CD4-positive, CD25-positive, alpha-beta regulatory T cell (primary cell): Measurements from ENCODE around the gene HADHB. TPM values are rescaled to one million over a fixed set of nuclear protein-coding genes. Genes with fewer than 3 reads are reported as not detected.
"Not testable (repeated sequence)": the region's sequence is repeated elsewhere in the genome, so short reads cannot be mapped to it uniquely, and the experiment has no call there.

ENCODE experiments used
- ATAC-seq, 2 donors: fragments of 150-1000 bp; cut with Tn5 transposase; one replicate each; pipeline ENCODE4 v1.10.0; 2021; ENCODE audit warnings: low read depth in 2 of 2, moderate number of reproducible peaks in 2 of 2, moderate library complexity in 1 of 2
- DNase-seq, 3 donors: peaks; one replicate each; pipeline versions ENCODE4 v3.0.0 to v3.0.0-alpha.2; 2012 to 2022; ENCODE audit warnings: mixed read lengths in 1 of 3
- H3K27ac ChIP-seq: one replicate; pipeline ENCODE4 v1.7.0; 2013; ENCODE audit warnings: mild to moderate bottlenecking, low read length; ENCODE audit not compliant: insufficient read depth, poor library complexity, severe bottlenecking
- H3K27me3 ChIP-seq: one replicate; pipeline ENCODE4 v1.7.0; 2013; ENCODE audit warnings: low read length; ENCODE audit not compliant: control insufficient read depth, insufficient read depth
- H3K36me3 ChIP-seq: one replicate; pipeline ENCODE4 v1.7.0; 2013; ENCODE audit warnings: mild to moderate bottlenecking, low read length, moderate library complexity; ENCODE audit not compliant: control insufficient read depth, insufficient read depth
- H3K4me1 ChIP-seq: 2 replicates; pipeline ENCODE4 v1.7.0; 2013; ENCODE audit warnings: mild to moderate bottlenecking, low read length; ENCODE audit not compliant: insufficient read depth, control insufficient read depth, poor library complexity, severe bottlenecking
- H3K4me3 ChIP-seq: one replicate; pipeline ENCODE4 v1.7.0; 2013; ENCODE audit warnings: low read depth, mild to moderate bottlenecking, low read length, moderate library complexity
- H3K9me3 ChIP-seq, 2 experiments: 1 replicate in 1 of 2; 2 replicates in 1 of 2; pipeline ENCODE4 v1.7.0; 2013; ENCODE audit warnings: low read length in 2 of 2, mild to moderate bottlenecking in 1 of 2, moderate library complexity in 1 of 2; ENCODE audit not compliant: control insufficient read depth in 2 of 2
- H3K27ac Mint-ChIP-seq, 3 donors: one replicate each; pipeline ENCODE4 v1.8.0; 2020 to 2022; ENCODE audit warnings: mild to moderate bottlenecking in 3 of 3, mixed read lengths in 3 of 3, moderate library complexity in 2 of 3
- H3K27me3 Mint-ChIP-seq: one replicate; pipeline ENCODE4 v1.8.0; 2022; ENCODE audit warnings: mild to moderate bottlenecking, mixed read lengths
- H3K36me3 Mint-ChIP-seq: one replicate; pipeline ENCODE4 v1.8.0; 2020; ENCODE audit warnings: mixed read lengths
- H3K4me1 Mint-ChIP-seq, 4 donors: one replicate each; pipeline ENCODE4 v1.8.0; 2020 to 2022; ENCODE audit warnings: mixed read lengths in 4 of 4, mild to moderate bottlenecking in 1 of 4
- H3K4me3 Mint-ChIP-seq, 4 donors: one replicate each; pipeline ENCODE4 v1.8.0; 2020 to 2022; ENCODE audit warnings: mild to moderate bottlenecking in 4 of 4, mixed read lengths in 4 of 4, moderate library complexity in 3 of 4
- H3K9me3 Mint-ChIP-seq, 7 donors: one replicate each; pipeline ENCODE4 v1.8.0; 2020 to 2022; ENCODE audit warnings: mixed read lengths in 7 of 7, mild to moderate bottlenecking in 3 of 7, moderate library complexity in 2 of 7
- polyA plus RNA-seq, 4 donors: library from polyadenylated mRNA; unstranded; fragments of 300-500 nt; fragmentation: Illumina TruSeq; gene quantifications; one replicate each; pipeline ENCODE4 v1.2.3, GENCODE V29; 2021
- total RNA-seq: library from RNA; stranded (reverse); gene quantifications from one replicate; pipeline ENCODE4 v1.2.3, GENCODE V29; 2022

HADHB gene
- total and polyA plus RNA-seq, 5 donors from 2014 or later = 58.9 to 139 (median 121) TPM

- Mint-ChIP-seq H3K4me1 (peaks cover 26 to 73% (median 52%) of the 10 kb centered on the region in 4 donors), H3K4me3 (peak overlapping the region; percentile 90 to 100 (median 99)), H3K36me3 (no peaks in the 10 kb centered on the region), H3K9me3 (no peaks in the 10 kb centered on the region), H3K27ac (peak overlapping the region in 2 of 3 donors; percentile 10 to 53), H3K27me3 (no peaks in the 10 kb centered on the region)
- ATAC-seq = no peak
- Histone ChIP-seq H3K9me3 (no peaks in the 10 kb centered on the region), H3K27me3 (no peaks in the 10 kb centered on the region), H3K36me3 (no peaks in the 10 kb centered on the region), H3K4me1 (peaks cover 47% of the 10 kb centered on the region), H3K4me3 (peak overlapping the region; percentile 49), H3K27ac (no peak overlapping the region)
- DNase-seq = peak in 2 of 3 donors; percentile 7 to 37
These were observed 2.1 kb downstream of the HADHB start for GRCh38 chr2:26246818-26247217.

DNA sequence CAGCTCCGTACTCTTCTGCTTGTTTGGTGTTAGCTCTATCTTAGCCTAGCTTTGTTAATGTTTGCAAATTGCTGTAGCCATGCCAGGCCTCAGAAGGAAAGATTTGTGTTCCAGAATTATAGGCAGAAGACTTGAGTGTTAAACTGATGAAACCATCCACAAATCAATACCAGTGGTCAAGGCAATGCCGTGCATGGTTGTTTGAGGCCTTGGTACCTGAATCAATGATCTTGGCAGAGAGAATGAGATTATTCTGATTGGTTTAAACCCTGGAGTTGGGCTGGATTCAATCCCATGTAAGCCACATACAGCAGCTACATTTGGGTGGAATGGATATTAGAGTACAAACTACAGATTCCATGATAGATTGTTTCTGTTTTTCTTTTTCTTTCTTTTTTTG, 4.9 kb downstream of the HADHB start:
- no peaks in the 10 kb centered on the region for H3K27me3 Mint-ChIP-seq
- peak overlapping the region in 1 of 4 donors; percentile 33 for H3K4me3 Mint-ChIP-seq
- no peaks in the 10 kb centered on the region for H3K9me3 Mint-ChIP-seq
- H3K27ac ChIP-seq = no peak overlapping the region
- no peaks in the 10 kb centered on the region for H3K27me3 ChIP-seq
- H3K27ac Mint-ChIP-seq = no peak overlapping the region
- ATAC-seq = no peak
- H3K4me1 ChIP-seq = peaks cover 27% of the 10 kb centered on the region
- peaks cover 2% of the 10 kb centered on the region for H3K36me3 ChIP-seq
- H3K9me3 ChIP-seq = no peaks in the 10 kb centered on the region
- no peak for DNase-seq
- peaks cover 34 to 64% (median 53%) of the 10 kb centered on the region in 4 donors for H3K4me1 Mint-ChIP-seq
- no peak overlapping the region for H3K4me3 ChIP-seq
- H3K36me3 Mint-ChIP-seq = peaks cover 2% of the 10 kb centered on the region

DNA sequence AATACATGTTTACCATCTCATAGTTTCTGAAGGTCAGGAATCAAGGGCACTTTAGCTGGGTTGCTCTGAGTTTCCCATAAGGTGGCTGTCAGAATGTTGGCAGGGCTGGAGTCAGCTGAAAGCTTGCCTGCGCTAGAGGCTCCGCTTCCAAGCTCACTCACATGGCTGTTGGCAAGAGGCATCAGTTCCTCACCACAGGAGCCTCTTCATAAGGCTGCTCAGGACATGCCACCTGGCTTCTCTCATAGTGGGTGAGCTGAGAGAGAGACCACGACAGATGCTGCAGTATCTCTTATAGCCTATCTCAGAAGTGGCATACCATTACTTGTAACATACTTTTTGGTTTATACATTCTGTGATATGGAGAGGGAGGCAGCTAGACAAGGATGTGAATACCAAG, 7.2 kb downstream of the HADHB start:
- H3K9me3 ChIP-seq = no peaks in the 10 kb centered on the region
- H3K27ac ChIP-seq = no peak overlapping the region
- ATAC-seq (no peak), DNase-seq (no peak)
- no peaks in the 10 kb centered on the region for H3K27me3 ChIP-seq
- Mint-ChIP-seq H3K27me3 (no peaks in the 10 kb centered on the region), H3K4me3 (peak overlapping the region in 1 of 4 donors; percentile 19), H3K4me1 (peaks cover 35 to 47% (median 43%) of the 10 kb centered on the region in 4 donors), H3K36me3 (peaks cover 11% of the 10 kb centered on the region), H3K27ac (peak overlapping the region in 2 of 3 donors; percentile 5 to 67), H3K9me3 (no peaks in the 10 kb centered on the region)
- H3K4me3 ChIP-seq = no peak overlapping the region
- H3K4me1 ChIP-seq = peaks cover 7% of the 10 kb centered on the region
- peaks cover 19% of the 10 kb centered on the region for H3K36me3 ChIP-seq

- Histone ChIP-seq H3K36me3 (peaks cover 40% of the 10 kb centered on the region), H3K9me3 (no peaks in the 10 kb centered on the region), H3K4me1 (peaks cover 5% of the 10 kb centered on the region), H3K4me3 (no peak overlapping the region), H3K27me3 (no peaks in the 10 kb centered on the region), H3K27ac (no peak overlapping the region)
- no peaks in the 10 kb centered on the region for H3K9me3 Mint-ChIP-seq
- peaks cover 21 to 36% (median 28%) of the 10 kb centered on the region in 4 donors for H3K4me1 Mint-ChIP-seq
- H3K27me3 Mint-ChIP-seq = no peaks in the 10 kb centered on the region
- DNase-seq (no peak), ATAC-seq (no peak)
- H3K4me3 Mint-ChIP-seq = no peak overlapping the region
- peaks cover 30% of the 10 kb centered on the region for H3K36me3 Mint-ChIP-seq
- H3K27ac Mint-ChIP-seq = peak overlapping the region in 1 of 3 donors; percentile 9
These were observed 11.1 kb downstream of the HADHB start for GRCh38 chr2:26255759-26256384.

GRCh38 chr2:26258836-26259235, 14.1 kb downstream of the HADHB start:
- not testable (repeated sequence) for H3K27ac Mint-ChIP-seq, H3K4me3 Mint-ChIP-seq
- peaks cover 53% of the 10 kb centered on the region for H3K36me3 ChIP-seq

DNA sequence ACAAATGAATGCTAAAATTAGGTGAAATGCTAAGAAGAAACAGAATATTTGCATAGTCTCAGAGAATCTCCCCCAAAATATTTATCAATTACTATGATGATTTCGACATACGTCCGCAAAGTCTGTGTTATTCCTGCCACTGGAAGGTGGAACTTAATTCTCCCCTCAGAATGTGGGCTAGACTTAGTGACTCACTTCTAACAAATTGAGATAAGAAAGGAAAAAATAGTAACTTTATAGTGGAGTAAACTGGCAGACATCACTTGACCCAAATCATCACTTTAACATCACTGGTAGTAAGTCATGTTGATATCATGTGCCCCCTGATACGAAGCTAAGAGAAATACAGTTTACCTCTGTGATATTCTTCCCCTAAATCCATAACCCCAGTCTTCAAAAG, 23.5 kb downstream of the HADHB start:
- Mint-ChIP-seq H3K4me1 (peaks cover 0 to 11% (median 10%) of the 10 kb centered on the region in 4 donors), H3K27ac (no peak overlapping the region), H3K36me3 (peaks cover 23% of the 10 kb centered on the region), H3K4me3 (no peak overlapping the region), H3K27me3 (no peaks in the 10 kb centered on the region), H3K9me3 (no peaks in the 10 kb centered on the region)
- ATAC-seq (no peak), DNase-seq (no peak)
- no peaks in the 10 kb centered on the region for H3K27me3 ChIP-seq
- H3K9me3 ChIP-seq = no peaks in the 10 kb centered on the region
- H3K4me1 ChIP-seq = no peaks in the 10 kb centered on the region
- no peak overlapping the region for H3K4me3 ChIP-seq
- H3K36me3 ChIP-seq = peaks cover 14% of the 10 kb centered on the region
- H3K27ac ChIP-seq = no peak overlapping the region

More at GRCh38 chr2:26258836-26259235, 14.1 kb downstream of the HADHB start:
- not testable (repeated sequence) for H3K4me1 ChIP-seq, ATAC-seq, H3K4me3 ChIP-seq, H3K27me3 ChIP-seq, H3K27me3 Mint-ChIP-seq, DNase-seq, H3K27ac ChIP-seq, H3K9me3 ChIP-seq, H3K9me3 Mint-ChIP-seq
- Mint-ChIP-seq H3K4me1 (peaks cover under 1 to 21% (median 8%) of the 10 kb centered on the region in 4 donors), H3K36me3 (peaks cover 40% of the 10 kb centered on the region)

DNA sequence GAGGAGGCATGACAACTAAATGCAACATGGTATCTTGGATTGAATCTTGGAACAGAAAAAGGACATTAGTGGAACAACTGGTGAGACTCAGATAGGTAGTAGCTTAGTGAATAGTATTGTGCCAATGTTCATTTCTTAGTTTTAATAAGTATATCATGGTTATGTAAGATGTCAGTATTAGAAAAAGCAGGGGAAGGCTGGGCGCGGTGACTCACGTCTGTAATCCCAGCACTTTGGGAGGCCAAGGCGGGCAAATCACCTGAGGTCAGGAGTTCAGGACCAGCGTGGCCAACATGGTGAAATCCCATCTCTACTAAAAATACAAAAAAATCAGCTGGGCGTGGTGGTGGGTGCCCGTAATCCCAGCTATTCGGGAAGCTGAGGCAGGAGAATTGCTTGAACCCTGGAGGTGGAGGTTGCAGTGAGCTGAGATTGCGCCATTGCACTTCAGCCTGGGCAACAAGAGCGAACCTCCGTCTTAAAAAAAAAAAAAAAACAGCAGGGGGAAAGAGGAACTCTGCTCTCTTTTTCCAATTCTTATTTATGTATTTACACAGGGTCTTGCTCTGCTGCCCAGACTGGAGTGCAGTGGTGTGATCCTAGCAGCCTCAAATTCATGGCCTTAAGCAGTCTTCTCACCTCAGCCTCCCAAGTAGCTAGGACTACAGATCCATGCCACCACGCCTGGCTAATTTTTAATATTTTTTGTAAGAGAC, 24.1 kb downstream of the HADHB start:
- H3K27ac ChIP-seq, H3K27ac Mint-ChIP-seq: not testable (repeated sequence)

More for the DNA sequence above, 24.1 kb downstream of the HADHB start:
- Mint-ChIP-seq H3K36me3 (peaks cover 18% of the 10 kb centered on the region), H3K4me1 (peaks cover 2 to 13% (median 10%) of the 10 kb centered on the region in 4 donors)
- H3K27me3 ChIP-seq, H3K4me3 ChIP-seq, H3K9me3 Mint-ChIP-seq, H3K4me3 Mint-ChIP-seq, H3K4me1 ChIP-seq, H3K36me3 ChIP-seq, H3K9me3 ChIP-seq, ATAC-seq, H3K27me3 Mint-ChIP-seq, DNase-seq: not testable (repeated sequence)
